Testis (tissue), 2 donors: ENCODE data around the gene KIF18B.

Experiments used
- POLR2A ChIP-seq: fragments of 450-650 bp; IDR thresholded peaks from one replicate; pipeline ENCODE4 v1.6.1; 2017; ENCODE audit warnings: antibody characterized with exemption, mild to moderate bottlenecking, moderate library complexity
- TF ChIP-seq, protein P1 (sequence below), 3 experiments: fragments of 450-650 bp in 2 of 3; fragments of 200-600 bp in 1 of 3; sonication (generic) in 1 of 3; IDR thresholded peaks; one replicate each; pipeline ENCODE4 v1.5.1; 2016 to 2019; ENCODE audit warnings: antibody characterized with exemption in 3 of 3, mild to moderate bottlenecking in 2 of 3, moderate library complexity in 1 of 3

DNA sequence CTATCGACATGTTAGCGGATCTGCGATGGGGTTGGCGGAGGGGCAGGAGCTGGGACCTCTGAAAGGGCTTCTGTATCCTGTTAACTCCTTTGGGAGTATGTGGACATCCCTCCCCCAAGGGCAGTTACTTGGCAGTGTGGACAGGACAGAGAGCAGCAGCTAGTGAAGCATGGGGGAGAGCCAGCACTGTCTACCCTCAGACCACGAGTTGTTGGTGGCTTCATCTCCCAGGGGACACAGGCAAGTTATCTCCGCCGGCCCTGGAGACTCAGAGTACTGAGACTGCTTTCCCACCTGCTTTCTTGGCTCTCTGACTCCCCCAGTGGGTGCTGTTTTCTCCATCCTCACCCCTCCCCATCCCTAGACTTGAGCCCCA, 27.0 kb downstream of the KIF18B start:
- TF ChIP-seq, protein P1, sequence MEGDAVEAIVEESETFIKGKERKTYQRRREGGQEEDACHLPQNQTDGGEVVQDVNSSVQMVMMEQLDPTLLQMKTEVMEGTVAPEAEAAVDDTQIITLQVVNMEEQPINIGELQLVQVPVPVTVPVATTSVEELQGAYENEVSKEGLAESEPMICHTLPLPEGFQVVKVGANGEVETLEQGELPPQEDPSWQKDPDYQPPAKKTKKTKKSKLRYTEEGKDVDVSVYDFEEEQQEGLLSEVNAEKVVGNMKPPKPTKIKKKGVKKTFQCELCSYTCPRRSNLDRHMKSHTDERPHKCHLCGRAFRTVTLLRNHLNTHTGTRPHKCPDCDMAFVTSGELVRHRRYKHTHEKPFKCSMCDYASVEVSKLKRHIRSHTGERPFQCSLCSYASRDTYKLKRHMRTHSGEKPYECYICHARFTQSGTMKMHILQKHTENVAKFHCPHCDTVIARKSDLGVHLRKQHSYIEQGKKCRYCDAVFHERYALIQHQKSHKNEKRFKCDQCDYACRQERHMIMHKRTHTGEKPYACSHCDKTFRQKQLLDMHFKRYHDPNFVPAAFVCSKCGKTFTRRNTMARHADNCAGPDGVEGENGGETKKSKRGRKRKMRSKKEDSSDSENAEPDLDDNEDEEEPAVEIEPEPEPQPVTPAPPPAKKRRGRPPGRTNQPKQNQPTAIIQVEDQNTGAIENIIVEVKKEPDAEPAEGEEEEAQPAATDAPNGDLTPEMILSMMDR (IDR thresholded peaks at IDR 0.05) = no peak
- no peak for TF ChIP-seq POLR2A
